Measurements from ENCODE around the gene BLOC1S3.
"Not testable (repeated sequence)": the region's sequence is repeated elsewhere in the genome, so short reads cannot be mapped to it uniquely, and the experiment has no call there.

Gene BLOC1S3

DNA sequence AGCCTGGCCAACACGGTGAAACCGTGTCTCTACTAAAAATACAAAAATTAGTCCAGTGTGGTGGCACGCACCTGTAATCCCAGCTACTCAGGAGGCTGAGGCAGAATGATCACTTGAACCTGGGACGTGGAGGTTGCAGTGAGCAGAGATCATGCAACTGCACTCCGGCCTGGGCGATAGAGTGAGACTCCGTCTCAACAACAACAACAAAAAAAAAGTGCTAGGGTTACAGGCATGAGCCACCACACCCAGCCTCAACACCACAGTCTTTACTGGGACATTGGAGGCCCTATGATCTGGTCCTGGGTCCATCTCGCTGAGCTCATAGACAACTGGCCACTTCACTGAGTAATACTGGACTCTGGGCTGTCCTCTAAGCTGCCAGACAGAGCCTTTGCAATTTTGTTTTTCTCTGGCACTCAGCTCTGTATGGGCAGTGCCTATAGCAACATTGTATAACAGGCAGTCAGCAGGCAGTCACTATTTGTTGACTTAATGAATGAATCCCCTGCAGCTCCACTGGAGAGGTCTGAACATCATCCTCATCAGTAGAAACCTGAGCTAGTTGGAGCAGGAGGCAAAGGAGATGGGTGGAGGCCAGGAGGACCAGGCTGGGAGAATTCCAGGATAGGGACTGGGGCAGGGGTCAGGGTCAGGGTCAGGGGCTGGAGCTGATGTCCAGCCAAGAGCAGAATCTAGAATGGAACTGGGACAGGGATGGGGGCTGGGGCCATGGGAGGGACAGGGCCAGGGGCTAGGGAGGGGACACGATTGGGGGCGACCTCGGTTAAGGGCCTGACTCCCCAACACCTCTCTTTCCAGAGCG lies 8.1 kb downstream of the BLOC1S3 start:
- no peak for DNase-seq

DNA sequence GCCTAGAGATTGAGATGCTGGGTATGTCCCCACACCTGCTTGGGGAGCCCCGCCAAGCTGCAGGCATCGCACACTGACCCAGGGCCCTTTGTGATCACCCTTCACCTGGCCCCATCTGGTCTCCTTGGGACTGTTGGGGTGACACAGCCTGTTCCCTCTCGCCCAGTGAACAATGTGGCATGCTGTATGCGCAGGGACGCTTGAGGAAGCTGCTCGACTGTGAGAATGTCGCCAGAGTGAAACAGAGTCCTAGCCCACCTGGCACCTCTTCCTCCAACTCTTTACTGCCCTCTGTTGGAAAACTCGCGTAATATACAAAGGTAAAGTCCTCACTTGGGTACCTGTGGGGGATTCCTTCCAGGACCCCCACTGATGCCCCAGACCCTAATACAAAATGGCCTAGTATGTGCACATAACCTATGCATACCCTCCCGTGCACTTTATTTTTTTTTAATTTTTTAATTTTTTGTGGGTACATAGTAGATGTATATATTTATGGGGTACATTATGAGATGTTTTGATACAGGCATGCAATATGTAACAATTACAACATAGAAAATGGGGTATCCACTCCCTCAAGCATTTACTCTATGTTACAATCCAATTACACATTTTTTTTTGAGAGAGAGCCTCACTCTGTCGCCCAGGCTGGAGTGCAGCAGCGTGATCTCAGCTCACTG lies 9.0 kb downstream of the BLOC1S3 start:
- no peak for DNase-seq

DNA sequence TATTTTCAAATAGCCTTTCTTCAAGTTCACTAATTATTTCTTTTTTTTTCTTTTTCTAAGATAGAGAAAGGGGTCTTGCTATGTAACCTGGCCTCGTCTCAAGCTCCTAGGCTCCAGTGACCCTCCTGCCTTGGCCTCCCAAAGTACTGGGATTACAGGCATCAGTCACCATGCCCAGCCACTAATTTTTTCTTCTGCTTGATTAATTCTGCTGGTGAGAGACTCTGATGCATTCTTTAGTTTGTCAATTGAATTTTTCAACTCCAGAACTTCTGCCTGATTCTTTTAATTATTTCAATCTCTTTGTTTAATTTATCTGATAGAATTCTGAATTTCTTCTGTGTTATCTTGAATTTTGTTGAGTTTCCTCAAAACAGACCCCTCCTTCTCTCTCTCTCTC lies 11.4 kb downstream of the BLOC1S3 start:
- no peak for DNase-seq

DNA sequence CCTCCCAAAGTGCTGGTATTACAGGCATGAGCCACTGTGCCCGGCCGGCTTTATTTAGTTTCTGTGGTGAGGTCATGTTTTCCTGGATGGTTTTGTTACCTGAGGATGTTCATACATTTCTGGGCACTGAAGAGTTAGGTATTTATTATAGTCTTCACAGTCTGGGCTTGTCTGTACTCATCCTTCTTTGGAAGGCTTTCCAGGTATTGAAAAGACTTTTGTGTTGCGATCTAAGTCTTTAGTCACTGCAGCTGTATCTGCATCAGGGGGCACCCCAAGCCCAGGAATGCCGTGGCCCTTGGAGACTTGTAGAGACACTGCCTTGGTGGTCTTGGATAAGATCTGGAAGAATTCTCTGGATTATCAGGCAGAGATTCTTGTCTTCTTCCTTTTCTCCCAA lies 12.8 kb downstream of the BLOC1S3 start:
- DNase-seq, result no peak

DNA sequence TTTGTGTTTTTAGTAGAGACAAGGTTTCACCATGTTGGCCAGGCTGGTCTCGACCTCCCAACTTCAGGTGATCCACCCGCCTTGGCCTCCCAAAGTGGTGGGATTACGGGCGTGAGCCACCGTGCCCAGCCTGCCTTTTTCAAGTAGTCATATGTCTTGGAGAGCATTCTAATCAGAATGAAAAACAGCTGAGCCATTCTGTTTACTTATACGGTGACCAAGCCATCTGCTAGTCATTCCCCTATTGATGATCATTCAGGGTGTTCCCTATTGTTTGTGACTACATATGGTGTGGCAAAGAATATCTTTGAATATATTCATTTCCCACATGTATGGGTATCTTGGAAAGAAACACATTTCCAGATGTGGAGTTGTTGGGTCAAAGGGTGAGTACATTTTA lies 17.2 kb downstream of the BLOC1S3 start:
- no peak for DNase-seq

DNA sequence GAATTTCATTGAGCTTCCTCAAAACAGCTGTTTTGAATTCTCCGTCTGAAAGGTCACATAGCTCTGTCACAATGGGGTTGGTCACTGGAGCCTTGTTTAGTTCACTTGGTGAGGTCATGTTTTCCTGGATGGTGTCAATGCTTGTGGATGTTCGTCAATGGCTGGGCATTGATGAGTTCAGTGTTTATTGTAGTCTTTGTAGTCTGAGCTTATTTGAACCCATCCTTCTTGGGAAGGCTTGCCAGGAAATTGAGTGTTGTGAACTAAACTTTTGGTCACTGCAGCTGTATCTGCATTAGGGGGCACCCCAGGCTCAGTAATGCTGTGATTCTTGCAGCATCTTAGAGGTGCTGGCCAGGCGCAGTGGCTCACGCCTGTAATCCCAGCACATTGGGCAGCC lies 22.0 kb downstream of the BLOC1S3 start:
- DNase-seq, result no peak

DNA sequence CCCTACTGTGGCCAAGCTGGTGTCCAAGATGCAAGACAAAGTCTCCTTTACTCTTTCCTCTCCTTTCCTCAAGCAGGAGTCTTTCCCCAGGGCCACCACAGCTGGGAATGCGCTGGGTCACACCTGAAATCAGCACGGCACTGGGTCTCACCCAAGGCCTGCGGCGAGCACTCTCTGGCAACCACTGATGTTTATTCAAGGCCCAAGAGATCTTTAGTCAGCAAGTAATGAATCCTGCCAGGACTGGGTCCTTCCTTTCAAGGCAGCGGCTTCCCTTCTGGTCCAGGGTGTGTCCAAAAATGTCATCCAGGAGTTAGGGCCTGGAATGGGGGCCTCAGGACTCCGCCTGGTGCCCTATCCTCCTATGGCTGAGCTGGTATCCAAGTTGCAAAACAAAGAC lies 24.1 kb downstream of the BLOC1S3 start:
- no peak for DNase-seq

DNA sequence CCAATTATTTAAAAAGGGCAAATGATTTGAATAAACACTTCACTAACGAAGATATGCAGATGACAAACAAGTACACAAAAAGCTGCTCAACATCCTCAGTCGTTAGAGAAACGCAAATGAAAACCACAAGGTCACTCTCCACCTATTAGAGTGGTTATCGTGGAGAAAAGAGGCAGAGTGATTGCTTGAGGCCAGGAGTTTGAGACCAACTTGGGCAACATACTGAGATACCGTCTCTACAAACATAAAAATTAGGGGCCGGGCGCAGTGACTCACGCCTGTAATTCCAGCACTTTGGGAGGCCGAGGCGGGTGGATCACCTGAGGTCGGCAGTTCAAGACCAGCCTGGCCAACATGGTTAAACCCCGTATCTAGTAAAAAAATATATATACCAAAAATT lies 27.2 kb downstream of the BLOC1S3 start:
- DNase-seq, result no peak

DNA sequence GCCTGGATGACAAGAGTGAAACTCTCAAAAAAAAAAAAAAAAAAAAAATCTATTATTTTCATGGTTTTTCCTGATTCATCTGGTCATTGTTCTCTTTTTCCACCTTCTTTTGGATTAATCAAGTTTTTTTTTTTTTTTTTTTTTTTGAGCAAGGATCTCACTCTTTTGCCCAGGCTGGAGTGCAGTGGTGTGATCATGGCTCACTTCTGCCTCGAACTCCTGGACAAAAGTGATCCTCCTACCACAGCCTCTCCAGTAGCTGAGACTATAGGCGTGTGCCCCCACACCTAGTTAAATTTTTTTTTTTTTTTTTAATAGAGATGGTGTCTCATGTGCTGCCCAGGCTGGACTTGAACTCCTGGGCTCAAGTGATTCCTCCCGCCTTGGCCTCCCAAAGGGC lies 27.7 kb downstream of the BLOC1S3 start:
- DNase-seq, result no peak

DNA sequence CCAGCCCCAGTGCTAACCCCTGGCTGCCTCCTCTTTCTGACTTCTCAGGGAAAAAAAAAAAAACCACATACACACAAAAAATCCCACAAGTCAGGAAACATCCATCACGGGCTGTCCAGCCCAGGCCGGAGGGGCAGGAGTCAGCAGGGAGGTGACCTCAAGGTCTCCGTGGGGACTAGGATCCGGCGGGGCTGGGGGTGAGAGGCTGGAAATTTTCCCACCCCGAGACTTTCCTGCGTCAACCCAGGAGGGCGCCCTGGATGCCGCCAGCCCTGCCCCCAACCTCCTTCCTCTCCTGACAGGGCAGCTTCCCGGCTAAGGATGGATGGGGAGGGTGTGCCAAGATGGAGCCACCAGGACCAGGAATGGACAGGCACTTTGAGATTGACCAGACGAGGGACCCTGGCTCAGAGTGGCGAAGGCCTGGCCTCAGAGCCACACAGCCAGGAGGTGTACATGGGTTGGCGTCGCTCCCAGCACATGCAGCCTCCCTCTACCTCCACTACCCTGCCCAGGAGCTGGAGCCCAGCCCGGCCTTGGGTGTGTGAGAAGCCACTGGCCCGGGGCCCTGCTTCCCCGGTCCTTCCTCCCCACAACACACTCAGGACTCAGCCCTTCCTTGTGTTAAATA lies 33.3 kb downstream of the BLOC1S3 start:
- DNase-seq, result no peak

DNA sequence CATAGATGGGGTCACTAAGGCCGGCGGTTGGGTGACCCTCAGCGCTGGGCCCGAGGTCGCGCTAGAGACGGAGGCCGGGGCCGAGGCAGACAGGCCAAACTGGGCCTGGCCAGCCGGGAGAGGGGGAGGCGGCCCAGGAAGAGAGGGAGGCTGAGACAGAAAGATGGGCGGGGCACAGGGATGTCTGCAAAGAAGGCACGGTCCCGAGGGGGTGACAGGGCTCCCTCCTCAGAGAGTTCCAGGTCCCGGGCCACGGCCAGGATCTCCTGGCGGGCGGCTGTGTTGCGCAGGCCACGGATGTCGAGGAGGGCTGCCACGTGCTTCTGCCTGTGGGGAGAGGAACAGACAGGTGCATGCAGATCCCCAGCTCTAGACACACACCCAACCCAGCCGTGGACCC lies 34.4 kb downstream of the BLOC1S3 start:
- no peak for DNase-seq

DNA sequence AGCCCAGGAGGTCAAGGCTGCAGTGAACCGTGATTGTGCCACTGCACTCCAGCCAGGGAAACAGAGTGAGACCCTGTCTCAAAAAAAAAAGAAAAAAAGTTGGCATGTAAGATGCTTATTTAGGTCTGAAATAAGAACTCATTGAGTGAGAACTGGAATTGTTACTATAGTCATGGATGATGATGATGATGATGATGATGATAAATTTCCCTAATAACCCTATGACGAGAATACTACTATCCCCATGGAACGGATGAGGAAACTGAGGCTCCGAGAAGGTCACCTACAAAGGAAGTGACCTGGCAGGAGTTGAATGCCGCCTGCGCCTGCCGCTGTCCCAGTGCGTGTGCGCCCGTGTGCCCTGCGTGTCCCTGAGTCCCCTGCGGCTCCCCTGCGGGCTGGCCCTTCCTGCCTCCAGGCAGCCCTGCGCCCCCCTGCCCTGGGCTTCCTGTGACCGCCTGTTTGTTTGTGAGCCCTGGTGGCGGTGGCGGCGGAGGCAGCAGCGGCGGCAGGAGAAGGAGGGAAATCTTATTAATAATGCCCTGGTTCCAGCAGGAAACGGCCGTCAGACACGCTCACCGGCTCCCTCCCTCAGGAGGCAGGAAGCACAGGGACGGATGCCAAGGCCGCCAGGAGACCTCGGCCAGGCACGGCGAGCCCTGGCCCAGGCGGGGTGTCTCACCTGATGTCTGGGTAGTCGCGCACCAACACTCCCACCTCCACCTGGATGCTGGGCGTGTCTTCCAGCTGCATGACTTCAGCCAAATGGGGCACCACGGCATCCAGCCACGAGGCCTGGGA lies 37.0 kb downstream of the BLOC1S3 start:
- no peak for DNase-seq

DNA sequence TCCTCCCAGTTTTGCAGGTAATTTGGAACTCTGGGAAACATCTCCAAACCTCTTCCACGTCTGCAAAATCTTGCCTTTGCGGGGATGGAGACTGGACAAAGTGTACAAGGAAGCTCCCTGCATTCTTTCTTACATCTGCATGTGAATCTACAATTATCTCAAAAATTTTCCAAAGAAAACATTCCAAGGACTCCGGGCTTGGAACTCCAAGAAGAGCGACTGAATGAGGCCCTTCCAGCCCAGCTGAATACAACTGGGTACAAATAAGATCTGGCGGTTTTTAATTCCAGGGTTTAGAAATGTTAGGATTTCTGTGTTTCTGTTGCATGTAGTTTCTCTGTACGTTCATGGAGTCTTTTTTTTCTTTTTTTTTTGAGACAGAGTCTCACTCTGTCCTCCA lies 38.1 kb downstream of the BLOC1S3 start:
- DNase-seq, result no peak

DNA sequence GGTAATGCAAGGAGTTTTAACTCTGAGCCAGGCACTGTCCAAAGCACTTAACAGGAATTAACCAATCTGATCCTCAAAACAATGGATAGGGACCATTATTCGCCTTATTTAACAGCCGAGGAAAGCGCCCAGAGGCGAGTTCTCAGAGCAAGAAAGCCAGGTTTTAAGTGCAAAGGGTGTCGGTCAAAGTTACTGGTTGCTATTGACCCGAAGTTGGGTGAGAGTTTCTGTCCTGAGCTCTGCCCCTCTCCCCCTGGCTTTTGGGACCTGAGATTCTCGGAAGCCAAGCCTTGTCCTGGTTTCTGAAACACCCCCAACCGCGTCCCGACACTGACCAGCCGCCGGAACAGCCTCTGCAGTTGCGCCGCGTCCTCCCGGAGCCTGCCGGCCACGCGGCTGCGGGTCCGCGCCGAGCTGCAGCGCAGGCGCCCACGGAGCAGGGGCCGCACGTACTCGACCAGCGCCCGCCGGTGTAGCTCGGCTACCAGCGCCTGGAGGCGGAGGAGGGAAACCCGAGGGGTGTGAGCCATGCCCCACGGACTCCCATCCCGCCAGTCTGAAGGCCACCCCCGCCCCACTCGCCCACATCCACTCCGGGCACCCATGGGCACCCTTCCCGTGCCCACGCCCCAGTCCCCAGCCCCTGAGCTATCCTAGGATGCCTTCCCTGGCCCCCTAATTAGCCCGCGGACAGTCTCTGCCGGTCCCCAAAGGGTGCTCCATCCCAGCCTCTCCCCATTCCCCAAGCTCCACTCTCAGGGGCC lies 38.8 kb downstream of the BLOC1S3 start:
- no peak for DNase-seq

DNA sequence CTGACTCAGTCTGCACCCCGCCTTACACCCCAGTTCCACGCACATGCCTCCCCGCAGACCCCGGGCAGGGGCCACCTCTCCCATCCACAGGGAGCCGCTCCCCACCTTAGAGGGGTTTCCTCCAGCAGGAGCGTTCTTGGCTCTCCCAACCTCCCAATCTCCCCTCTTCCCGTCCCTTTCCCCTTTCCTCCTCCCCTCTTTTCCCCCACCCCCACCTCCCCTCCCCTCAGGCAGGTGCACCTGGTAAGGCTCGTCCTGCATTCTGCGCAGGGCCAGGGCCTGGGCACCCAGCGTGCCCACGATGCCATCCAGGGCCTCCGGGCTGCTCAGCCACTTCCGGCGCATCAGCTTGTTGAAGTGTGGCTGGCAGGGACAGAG lies 39.4 kb downstream of the BLOC1S3 start:
- no peak for DNase-seq

DNA sequence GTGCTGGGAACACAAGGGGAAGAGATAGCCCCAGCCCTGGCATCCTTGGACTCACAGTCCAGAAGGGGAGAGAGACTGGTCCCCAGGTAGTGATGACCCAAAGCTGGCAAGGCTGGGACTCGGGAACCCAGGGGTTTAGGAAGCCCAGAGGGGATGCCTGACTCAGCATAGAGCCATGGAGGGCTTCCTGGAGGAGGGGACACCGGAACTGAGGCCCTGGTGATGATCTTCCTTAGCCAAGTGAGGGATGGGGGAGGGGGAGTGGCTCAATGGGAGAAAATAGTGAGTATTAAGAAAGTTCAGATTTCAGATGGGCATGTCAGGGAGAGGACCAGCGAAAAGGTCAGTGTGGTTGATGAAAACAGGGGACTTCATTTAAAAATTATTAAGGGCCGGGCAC lies 39.8 kb downstream of the BLOC1S3 start:
- no peak for DNase-seq

DNA sequence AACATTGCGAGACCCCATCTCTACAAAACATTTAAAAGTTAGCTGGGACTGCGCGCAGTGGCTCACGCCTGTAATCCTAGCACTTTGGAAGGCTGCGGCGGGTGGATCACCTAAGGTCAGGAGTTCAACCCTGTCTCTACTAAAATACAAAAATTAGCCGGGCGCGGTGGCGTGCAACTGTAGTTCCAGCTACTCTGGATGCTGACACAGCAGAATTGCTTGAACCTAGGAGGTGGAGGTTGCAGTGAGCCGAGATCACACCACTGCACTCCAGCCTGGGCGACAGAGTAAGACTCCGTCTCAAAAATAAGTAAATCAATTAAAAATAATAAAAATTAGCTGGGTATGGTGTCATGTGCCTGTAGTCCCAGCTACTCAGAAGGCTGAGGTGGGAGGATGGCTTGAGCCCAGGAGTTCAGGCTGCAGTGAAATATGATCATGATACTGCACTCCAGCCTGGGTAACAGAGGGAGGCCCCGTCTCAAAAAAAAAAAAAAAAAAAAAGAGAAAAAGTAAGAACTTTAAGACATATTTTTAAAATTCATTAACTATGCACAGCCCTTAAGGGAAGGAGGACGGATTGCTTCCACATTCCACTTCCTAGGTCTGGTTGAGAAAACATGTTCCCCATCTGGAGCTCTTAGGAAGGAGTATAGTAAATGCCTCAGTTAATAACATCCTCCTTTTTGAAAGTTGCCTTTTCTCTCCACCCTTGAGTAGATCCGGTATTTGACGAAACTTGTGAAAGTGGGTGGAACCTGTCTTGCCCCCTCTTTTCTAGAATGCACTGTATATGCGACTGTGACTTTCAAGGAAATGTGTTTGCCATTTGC lies 40.5 kb downstream of the BLOC1S3 start:
- no peak for DNase-seq

DNA sequence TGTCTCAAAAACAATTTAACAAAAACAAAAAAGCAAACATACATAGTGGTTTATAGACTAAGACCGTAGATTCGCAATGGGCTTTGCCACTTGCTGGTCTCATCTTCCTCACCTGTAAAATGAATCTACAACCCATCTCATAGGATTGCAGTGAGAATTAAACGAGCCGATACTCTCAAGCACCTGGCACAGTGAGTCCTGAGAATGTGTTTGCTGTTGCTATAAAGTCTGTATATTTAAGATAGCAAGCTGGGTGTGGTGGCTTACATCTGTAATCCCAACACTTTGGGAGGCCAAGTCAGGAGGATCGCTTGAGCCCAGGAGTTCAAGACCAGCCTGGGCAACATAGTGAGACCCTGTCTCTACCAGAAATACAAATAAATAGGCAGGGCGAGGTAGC lies 44.1 kb downstream of the BLOC1S3 start:
- no peak for DNase-seq

DNA sequence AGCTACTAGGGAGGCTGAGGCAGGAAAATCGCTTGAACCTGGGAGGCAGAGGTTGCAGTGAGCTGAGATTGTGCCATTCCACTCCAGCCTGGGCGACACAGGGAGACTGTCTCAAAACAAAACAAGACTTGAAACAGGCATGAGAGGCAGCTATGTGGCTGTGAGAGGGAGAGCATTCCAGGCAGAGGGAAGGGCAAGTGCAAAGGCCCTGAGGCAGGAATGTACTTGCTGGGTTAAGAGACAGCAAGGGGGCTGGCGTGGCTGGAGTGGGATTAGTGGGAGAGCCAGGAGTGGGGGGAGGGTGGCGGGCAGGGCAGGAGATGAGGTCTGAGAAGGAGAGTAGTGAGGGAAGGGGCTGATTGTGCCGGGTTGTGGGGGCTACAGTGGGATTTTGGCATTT lies 45.3 kb downstream of the BLOC1S3 start:
- DNase-seq, result no peak

DNA sequence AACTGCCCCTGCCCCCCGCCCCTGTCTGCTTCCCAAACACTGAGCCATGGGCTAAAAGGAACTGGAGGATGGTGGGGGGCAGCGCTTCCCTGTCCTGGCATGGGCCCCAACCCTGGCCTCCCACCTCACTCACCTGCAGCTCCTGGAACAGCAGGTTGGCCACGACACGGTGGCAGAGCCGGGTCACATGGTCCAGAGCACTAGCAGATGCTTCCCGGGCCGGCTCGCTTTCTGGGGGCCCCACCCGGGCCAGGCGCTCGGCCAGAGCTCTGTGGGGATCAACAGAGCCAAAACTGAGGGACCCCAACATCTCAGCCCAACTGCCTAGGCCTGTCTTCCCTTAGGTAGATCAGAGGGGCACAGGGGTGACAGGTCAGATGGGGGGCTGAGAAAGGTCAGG lies 46.1 kb downstream of the BLOC1S3 start:
- no peak for DNase-seq

DNA sequence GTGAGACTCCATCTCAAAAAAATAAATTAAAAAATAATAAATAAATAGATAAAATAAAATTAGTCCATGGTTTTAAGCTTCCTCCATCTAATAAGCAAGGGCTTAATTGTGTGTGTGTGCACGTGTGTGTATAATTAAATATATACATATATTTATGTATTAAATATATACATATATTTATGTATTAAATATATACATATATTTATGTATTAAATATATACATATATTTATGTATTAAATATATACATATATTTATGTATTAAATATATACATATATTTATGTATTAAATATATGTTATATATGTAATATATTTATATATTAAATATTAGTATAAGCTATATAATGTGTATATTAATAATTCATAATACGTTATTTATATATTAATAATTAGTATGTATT lies 50.5 kb downstream of the BLOC1S3 start:
- DNase-seq, result not testable (repeated sequence)
